Upper lobe of left lung (tissue), 4 donors: ENCODE results near the gene FAAP24.

ENCODE experiments used
- CTCF ChIP-seq, 6 experiments: fragments of 450-650 bp in 4 of 6; fragments of 200-600 bp in 2 of 6; sonication (generic) in 2 of 6; IDR thresholded peaks; one replicate each; pipeline ENCODE4 v1.5.1; 2016 to 2019; ENCODE audit warnings: antibody characterized with exemption in 6 of 6
- EP300 ChIP-seq, 4 donors: sonication (generic); formaldehyde crosslinking; IDR thresholded peaks; one replicate each; pipeline ENCODE4 v1.5.1; 2017; ENCODE audit warnings: antibody characterized with exemption in 4 of 4, control low read depth in 2 of 4
- POLR2A ChIP-seq, 4 donors: fragments of 450-650 bp; IDR thresholded peaks; one replicate each; pipeline ENCODE4 v1.5.1; 2016 to 2017; ENCODE audit warnings: antibody characterized with exemption in 4 of 4, mild to moderate bottlenecking in 2 of 4

GRCh38 chr19:32977280-32977679 is 5.2 kb downstream of the FAAP24 start:
- TF ChIP-seq CTCF (IDR thresholded peaks at IDR 0.05) (no peak), EP300 (IDR thresholded peaks at IDR 0.05) (no peak), POLR2A (IDR thresholded peaks at IDR 0.05) (no peak)
